ENCODE data around the gene CHRNG. TPM values are rescaled to one million over a fixed set of nuclear protein-coding genes. Genes with fewer than 3 reads are reported as not detected.

Gene CHRNG
- total RNA-seq, 1 experiment from 2014 or later, result not detected

DNA sequence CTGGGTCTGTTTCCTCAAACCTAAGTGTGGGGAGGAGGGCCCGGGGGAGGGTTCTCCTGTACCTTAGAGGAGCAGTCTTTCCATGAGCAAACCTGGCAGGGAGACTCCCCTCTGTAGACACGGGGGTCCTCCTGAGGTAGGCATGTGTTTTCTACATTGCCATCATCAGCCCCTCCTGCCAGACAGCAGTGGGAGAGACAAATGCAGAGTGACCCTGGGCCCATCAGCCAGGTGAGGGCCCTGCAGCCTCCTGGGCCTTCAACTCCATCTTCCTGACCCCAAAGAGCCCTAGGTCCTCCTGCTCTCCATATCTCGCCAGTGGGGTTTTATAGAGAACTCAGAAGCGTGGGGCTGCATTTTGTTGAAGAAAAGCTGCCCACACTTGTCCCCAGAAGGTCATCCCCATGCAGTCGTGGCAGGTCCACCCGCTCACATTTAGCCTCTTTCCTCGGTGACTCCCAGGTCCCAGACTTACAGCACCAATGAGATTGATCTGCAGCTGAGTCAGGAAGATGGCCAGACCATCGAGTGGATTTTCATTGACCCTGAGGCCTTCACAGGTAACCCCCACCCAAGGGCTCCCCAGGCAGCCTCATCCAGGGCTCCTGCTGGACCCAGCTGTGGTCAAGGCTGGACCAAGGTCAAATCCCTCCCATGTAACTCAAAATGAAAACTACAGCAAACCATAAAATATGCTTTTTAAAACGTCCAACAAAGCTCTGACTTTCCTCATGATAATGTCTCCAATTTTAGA, 2.6 kb downstream of the CHRNG start:
- POLR2A ChIA-PET, result no interaction called here
- H3K36me3 Mint-ChIP-seq (ENCODE audit: insufficient read depth, unreplicated experiment), result peaks cover 18% of the 10 kb centered on the region

DNA sequence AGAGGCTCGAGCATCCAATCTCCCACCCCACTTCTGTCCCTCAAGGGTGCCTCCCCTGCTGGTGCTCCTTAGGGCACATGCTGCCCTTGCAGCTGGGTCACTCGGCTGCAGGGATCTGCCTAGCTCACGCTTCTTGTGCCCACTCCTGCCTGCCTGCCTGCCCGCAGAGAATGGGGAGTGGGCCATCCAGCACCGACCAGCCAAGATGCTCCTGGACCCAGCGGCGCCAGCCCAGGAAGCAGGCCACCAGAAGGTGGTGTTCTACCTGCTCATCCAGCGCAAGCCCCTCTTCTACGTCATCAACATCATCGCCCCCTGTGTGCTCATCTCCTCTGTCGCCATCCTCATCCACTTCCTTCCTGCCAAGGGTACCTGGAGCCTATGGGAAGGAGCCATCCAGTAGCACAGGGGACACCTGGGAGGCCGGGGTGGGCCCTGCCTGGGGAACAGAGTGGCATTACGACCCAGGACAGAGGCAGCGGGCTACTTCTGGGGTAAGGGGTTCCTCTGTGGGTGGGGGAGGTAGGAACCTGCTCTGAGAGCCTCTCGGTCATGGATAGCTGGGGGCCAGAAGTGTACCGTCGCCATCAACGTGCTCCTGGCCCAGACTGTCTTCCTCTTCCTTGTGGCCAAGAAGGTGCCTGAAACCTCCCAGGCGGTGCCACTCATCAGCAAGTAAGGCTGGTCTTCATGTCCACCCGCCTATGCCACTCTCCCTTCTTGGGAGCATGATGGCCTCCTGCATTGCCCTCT, 3.4 kb downstream of the CHRNG start:
- peaks cover 18% of the 10 kb centered on the region for H3K36me3 Mint-ChIP-seq (ENCODE audit: insufficient read depth, unreplicated experiment)
- H3K4me1 Mint-ChIP-seq (ENCODE audit: insufficient read depth, unreplicated experiment), result no peaks in the 10 kb centered on the region
- no peaks in the 10 kb centered on the region for H3K9me3 Mint-ChIP-seq (ENCODE audit: unreplicated experiment)
- no peak for DNase-seq (ENCODE audit: unreplicated experiment)
- no peak overlapping the region for H3K27ac Mint-ChIP-seq (ENCODE audit: low read depth, unreplicated experiment)
- no peak overlapping the region for H3K4me3 Mint-ChIP-seq (ENCODE audit: unreplicated experiment)
- intact Hi-C loops (cut with micrococcal nuclease), result no loop called here
- H3K27me3 Mint-ChIP-seq (ENCODE audit: insufficient read depth, unreplicated experiment), result no peaks in the 10 kb centered on the region
- no TSS peak for BruUV-seq (replicated peaks)
- POLR2A ChIA-PET, result no interaction called here
- CTCF ChIA-PET, result no interaction called here
- TF ChIP-seq, protein P1, sequence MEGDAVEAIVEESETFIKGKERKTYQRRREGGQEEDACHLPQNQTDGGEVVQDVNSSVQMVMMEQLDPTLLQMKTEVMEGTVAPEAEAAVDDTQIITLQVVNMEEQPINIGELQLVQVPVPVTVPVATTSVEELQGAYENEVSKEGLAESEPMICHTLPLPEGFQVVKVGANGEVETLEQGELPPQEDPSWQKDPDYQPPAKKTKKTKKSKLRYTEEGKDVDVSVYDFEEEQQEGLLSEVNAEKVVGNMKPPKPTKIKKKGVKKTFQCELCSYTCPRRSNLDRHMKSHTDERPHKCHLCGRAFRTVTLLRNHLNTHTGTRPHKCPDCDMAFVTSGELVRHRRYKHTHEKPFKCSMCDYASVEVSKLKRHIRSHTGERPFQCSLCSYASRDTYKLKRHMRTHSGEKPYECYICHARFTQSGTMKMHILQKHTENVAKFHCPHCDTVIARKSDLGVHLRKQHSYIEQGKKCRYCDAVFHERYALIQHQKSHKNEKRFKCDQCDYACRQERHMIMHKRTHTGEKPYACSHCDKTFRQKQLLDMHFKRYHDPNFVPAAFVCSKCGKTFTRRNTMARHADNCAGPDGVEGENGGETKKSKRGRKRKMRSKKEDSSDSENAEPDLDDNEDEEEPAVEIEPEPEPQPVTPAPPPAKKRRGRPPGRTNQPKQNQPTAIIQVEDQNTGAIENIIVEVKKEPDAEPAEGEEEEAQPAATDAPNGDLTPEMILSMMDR (IDR thresholded peaks at IDR 0.05; ENCODE audit: unreplicated experiment), result no peak

More for the DNA sequence above, 2.6 kb downstream of the CHRNG start:
- Mint-ChIP-seq H3K27me3 (ENCODE audit: insufficient read depth, unreplicated experiment) (no peaks in the 10 kb centered on the region), H3K27ac (ENCODE audit: low read depth, unreplicated experiment) (no peak overlapping the region), H3K4me1 (ENCODE audit: insufficient read depth, unreplicated experiment) (no peaks in the 10 kb centered on the region), H3K4me3 (ENCODE audit: unreplicated experiment) (no peak overlapping the region), H3K9me3 (ENCODE audit: unreplicated experiment) (no peaks in the 10 kb centered on the region)
- TF ChIP-seq, protein P1 (IDR thresholded peaks at IDR 0.05; ENCODE audit: unreplicated experiment), result no peak
- no TSS peak for BruUV-seq (replicated peaks)
- CTCF ChIA-PET, result no interaction called here
- DNase-seq (ENCODE audit: unreplicated experiment), result no peak
- intact Hi-C loops (cut with micrococcal nuclease), result no loop called here

- BruUV-seq (replicated peaks), result no TSS peak
- intact Hi-C loops (cut with micrococcal nuclease), result no loop called here
- Mint-ChIP-seq H3K36me3 (ENCODE audit: insufficient read depth, unreplicated experiment) (peaks cover 18% of the 10 kb centered on the region), H3K27me3 (ENCODE audit: insufficient read depth, unreplicated experiment) (no peaks in the 10 kb centered on the region), H3K4me3 (ENCODE audit: unreplicated experiment) (no peak overlapping the region), H3K27ac (ENCODE audit: low read depth, unreplicated experiment) (no peak overlapping the region), H3K4me1 (ENCODE audit: insufficient read depth, unreplicated experiment) (peaks cover 3% of the 10 kb centered on the region), H3K9me3 (ENCODE audit: unreplicated experiment) (no peaks in the 10 kb centered on the region)
- no peak for DNase-seq (ENCODE audit: unreplicated experiment)
- TF ChIP-seq, protein P1 (IDR thresholded peaks at IDR 0.05; ENCODE audit: unreplicated experiment), result no peak
- CTCF ChIA-PET, result no interaction called here
- POLR2A ChIA-PET, result no interaction called here
Observed at GRCh38 chr2:232543491-232543890, 4.0 kb downstream of the CHRNG start.

DNA sequence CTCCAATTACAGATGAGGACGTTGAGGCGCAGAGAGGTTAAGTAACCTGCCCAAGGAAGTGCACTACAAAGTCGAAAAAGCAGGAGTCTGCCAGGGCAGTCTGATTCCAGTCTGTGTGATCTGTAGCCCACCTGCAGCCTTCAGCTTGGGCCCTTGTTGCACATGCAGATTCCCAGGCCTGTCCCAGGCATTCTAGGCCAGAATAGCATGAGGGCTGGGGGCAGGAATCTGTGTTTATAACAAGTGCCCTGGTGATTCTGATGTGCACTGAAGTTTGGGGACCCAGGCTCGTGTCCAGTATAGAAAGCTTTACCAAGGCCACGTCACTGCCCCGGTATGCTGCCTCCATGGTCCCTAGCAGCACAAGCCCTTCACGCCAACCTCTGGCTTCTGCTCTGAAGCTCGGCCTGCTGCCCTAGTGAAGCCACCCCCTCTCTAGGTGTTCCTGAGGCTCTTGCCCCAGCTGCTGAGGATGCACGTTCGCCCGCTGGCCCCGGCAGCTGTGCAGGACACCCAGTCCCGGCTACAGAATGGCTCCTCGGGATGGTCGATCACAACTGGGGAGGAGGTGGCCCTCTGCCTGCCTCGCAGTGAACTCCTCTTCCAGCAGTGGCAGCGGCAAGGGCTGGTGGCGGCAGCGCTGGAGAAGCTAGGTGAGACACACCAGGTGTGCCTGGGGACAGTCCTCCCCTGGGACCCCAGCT, 4.6 kb downstream of the CHRNG start:
- no peak overlapping the region for H3K27ac Mint-ChIP-seq (ENCODE audit: low read depth, unreplicated experiment)
- H3K4me1 Mint-ChIP-seq (ENCODE audit: insufficient read depth, unreplicated experiment), result peaks cover 5% of the 10 kb centered on the region
- no TSS peak for BruUV-seq (replicated peaks)
- no peaks in the 10 kb centered on the region for H3K27me3 Mint-ChIP-seq (ENCODE audit: insufficient read depth, unreplicated experiment)
- POLR2A ChIA-PET, result no interaction called here
- H3K4me3 Mint-ChIP-seq (ENCODE audit: unreplicated experiment), result no peak overlapping the region
- TF ChIP-seq, protein P1 (IDR thresholded peaks at IDR 0.05; ENCODE audit: unreplicated experiment), result no peak
- intact Hi-C loops (cut with micrococcal nuclease), result no loop called here
- H3K9me3 Mint-ChIP-seq (ENCODE audit: unreplicated experiment), result no peaks in the 10 kb centered on the region
- CTCF ChIA-PET, result interaction anchor here (0.6 kb wide), 1 partner anchor 97 kb away, joined by 4 read pairs; no protein-coding TSS in a partner anchor
- no peak for DNase-seq (ENCODE audit: unreplicated experiment)
- peaks cover 18% of the 10 kb centered on the region for H3K36me3 Mint-ChIP-seq (ENCODE audit: insufficient read depth, unreplicated experiment)
